Left lung (tissue), 10 donors: ENCODE data around the gene KLK1. TPM values are rescaled to one million over a fixed set of nuclear protein-coding genes. Genes with fewer than 3 reads are reported as not detected.

Experiments
- ATAC-seq: fragments of 200-7000 bp; cut with Tn5 transposase; one replicate; pipeline ENCODE4 v1.9.1; 2020; ENCODE audit warnings: moderate library complexity
- DNase-seq, 4 donors: peaks; one replicate each; pipeline ENCODE4 v3.0.0-alpha.2; 2013 to 2020
- H3K27ac ChIP-seq, 2 donors: fragments of 200-600 bp; sonication (generic) in 1 of 2; one replicate each; pipeline versions ENCODE4 v1.5.0 to v1.8.0; 2020 to 2021
- H3K27me3 ChIP-seq, 2 donors: fragments of 200-600 bp; sonication (generic) in 1 of 2; one replicate each; pipeline versions ENCODE4 v1.5.0 to v1.8.0; 2020 to 2021
- H3K36me3 ChIP-seq, 2 donors: fragments of 200-600 bp; sonication (generic) in 1 of 2; one replicate each; pipeline versions ENCODE4 v1.5.0 to v1.8.0; 2020 to 2021
- H3K4me1 ChIP-seq, 2 donors: fragments of 200-600 bp; one replicate each; pipeline ENCODE4 v1.8.0; 2021
- H3K4me3 ChIP-seq, 2 donors: fragments of 200-600 bp; sonication (generic) in 1 of 2; one replicate each; pipeline versions ENCODE4 v1.5.0 to v1.8.0; 2020 to 2021; ENCODE audit warnings: mild to moderate bottlenecking in 1 of 2
- H3K9me3 ChIP-seq, 2 donors: fragments of 200-600 bp; sonication (generic) in 1 of 2; one replicate each; pipeline versions ENCODE4 v1.5.0 to v1.8.0; 2020 to 2021
- intact Hi-C, 2 donors: fragments of 100-400 bp; cut with DNase I; formaldehyde crosslinking; loops; one replicate each; pipeline versions ENCODE4 v1.11.2 to v1.14.2; 2022
- polyA plus RNA-seq, 6 donors: library from polyadenylated mRNA; unstranded; fragments of 120-200 nt; gene quantifications; one replicate each; pipeline ENCODE4 v1.2.1, GENCODE V29; 2013; ENCODE audit not compliant: insufficient read length in 6 of 6
- total RNA-seq, 2 donors: library from RNA; stranded (reverse); fragmentation: NEBNext Ultra II Directional; extraction: Animal tissue kit (Norgen Biotek cat#: 25700); gene quantifications; one replicate each; pipeline ENCODE4 v1.2.1, GENCODE V29; 2021
- TF ChIP-seq, protein P1 (sequence below), 2 donors: fragments of 200-600 bp; sonication (generic) in 1 of 2; IDR thresholded peaks; one replicate each; pipeline versions ENCODE4 v1.5.0 to v1.8.0; 2021; ENCODE audit warnings: antibody characterized with exemption in 2 of 2
- donor health status: DM: no; HTN: yes; CAD: no.
- donor health status: DM: no; HTN: no; CAD: no.

Gene KLK1
- total and polyA plus RNA-seq, 8 donors = 0.29 to 0.76 (median 0.60) TPM

DNA sequence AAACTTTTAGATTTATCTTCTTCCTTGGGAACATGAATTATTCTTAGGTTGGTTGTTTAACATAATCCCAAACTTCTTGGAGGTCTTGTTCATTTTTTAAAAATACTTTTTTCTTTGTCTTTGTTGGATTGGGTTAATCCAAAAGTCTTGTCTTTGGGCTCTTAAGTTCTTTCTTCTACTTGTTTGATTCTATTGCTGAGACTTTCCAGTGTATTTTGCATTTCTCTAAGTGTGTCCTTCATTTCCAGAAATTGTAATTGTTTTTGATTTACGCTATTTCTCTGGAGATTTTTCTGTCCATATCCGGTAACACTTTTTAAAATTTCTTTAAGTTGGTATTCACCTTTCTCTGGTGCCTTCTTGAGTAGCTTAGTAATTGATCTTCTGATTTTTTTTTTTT, 19.6 kb upstream of the KLK1 start:
- ATAC-seq (no peak), DNase-seq (no peak)
- H3K36me3 ChIP-seq = no peaks in the 10 kb centered on the region
- H3K4me3 ChIP-seq = no peak overlapping the region
- H3K27me3 ChIP-seq = peaks cover 0 to 40% of the 10 kb centered on the region in 2 donors
- TF ChIP-seq, protein P1, sequence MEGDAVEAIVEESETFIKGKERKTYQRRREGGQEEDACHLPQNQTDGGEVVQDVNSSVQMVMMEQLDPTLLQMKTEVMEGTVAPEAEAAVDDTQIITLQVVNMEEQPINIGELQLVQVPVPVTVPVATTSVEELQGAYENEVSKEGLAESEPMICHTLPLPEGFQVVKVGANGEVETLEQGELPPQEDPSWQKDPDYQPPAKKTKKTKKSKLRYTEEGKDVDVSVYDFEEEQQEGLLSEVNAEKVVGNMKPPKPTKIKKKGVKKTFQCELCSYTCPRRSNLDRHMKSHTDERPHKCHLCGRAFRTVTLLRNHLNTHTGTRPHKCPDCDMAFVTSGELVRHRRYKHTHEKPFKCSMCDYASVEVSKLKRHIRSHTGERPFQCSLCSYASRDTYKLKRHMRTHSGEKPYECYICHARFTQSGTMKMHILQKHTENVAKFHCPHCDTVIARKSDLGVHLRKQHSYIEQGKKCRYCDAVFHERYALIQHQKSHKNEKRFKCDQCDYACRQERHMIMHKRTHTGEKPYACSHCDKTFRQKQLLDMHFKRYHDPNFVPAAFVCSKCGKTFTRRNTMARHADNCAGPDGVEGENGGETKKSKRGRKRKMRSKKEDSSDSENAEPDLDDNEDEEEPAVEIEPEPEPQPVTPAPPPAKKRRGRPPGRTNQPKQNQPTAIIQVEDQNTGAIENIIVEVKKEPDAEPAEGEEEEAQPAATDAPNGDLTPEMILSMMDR (IDR thresholded peaks at IDR 0.05) = no peak
- no peak overlapping the region for H3K27ac ChIP-seq
- no peaks in the 10 kb centered on the region for H3K4me1 ChIP-seq
- intact Hi-C loops = no loop called here
- H3K9me3 ChIP-seq = peaks cover 0 to 3% of the 10 kb centered on the region in 2 donors

DNA sequence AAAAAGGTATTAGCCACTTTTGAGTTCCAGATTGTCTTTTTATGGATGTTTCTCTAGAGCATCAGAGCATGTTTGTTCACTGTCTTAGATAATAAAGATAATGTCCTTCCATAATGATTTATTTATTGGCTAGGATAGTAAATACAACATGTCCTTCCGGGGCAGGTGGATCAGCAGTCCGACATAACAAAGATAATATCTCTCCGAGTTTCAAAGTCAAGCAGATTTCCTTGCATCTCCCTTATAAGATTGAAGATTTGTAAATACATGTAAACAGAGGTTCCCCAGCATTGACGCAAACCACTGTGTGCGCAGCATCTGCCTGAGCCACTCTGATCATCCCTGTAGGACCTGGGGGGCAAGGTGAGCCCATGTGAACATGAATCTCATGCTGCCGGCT, 18.5 kb upstream of the KLK1 start:
- peaks cover 0 to 3% of the 10 kb centered on the region in 2 donors for H3K9me3 ChIP-seq
- H3K4me3 ChIP-seq = no peak overlapping the region
- no peak overlapping the region for H3K27ac ChIP-seq
- H3K36me3 ChIP-seq = no peaks in the 10 kb centered on the region
- H3K27me3 ChIP-seq = peaks cover 0 to 44% of the 10 kb centered on the region in 2 donors
- intact Hi-C loops = no loop called here
- no peak for ATAC-seq
- DNase-seq = no peak
- H3K4me1 ChIP-seq = no peaks in the 10 kb centered on the region
- TF ChIP-seq, protein P1 (IDR thresholded peaks at IDR 0.05) = no peak

DNA sequence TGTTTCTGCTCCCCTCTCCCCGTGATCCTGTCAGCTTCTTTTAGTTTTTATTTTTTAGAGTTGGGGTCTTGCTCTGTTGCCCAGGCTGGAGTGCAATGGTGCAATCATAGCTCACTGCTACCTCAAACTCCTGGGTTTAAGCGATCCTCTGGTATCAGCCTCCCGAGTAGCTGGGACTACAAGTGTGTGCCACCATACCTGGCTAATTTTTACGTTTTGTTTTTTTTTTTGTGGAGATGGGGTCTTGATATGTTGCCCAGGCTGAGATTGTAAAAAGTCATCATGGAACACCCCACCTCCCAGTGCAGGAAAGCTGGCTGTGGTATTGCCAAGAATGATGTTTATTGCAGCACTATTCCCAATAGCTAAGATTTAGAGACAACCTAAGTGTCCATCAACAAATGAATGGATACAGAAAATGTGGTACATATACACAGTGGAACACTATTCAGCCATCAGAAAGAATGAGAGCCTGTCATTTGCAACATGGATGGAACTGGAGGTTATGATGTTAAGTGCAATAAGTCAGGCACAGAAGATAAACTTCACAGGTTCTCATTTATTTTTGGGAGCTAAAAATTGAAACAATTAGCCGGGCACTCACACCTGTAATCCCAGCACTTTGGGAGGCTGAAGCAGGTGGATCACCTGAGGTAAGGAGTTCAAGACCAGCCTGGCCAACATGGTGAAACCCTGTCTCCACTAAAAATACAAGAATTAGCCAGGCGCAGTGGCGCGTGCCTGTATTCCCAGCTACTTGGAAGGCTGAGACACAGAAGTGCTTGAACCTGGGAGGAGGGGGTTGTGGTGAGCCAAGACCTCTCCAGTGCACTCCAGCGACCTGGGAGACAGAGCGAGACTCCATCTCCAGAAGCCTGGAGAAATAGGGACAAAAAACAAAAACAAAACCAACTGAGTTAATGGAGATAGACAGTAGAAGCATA, 16.4 kb upstream of the KLK1 start:
- DNase-seq (no peak), ATAC-seq (no peak)
- H3K4me3 ChIP-seq = no peak overlapping the region
- no peaks in the 10 kb centered on the region for H3K36me3 ChIP-seq
- H3K9me3 ChIP-seq = peaks cover 0 to 3% of the 10 kb centered on the region in 2 donors
- peaks cover 0 to 57% of the 10 kb centered on the region in 2 donors for H3K27me3 ChIP-seq
- no peak overlapping the region for H3K27ac ChIP-seq
- H3K4me1 ChIP-seq = peaks cover 0 to 11% of the 10 kb centered on the region in 2 donors
- TF ChIP-seq, protein P1 (IDR thresholded peaks at IDR 0.05) = no peak
- intact Hi-C loops = no loop called here

DNA sequence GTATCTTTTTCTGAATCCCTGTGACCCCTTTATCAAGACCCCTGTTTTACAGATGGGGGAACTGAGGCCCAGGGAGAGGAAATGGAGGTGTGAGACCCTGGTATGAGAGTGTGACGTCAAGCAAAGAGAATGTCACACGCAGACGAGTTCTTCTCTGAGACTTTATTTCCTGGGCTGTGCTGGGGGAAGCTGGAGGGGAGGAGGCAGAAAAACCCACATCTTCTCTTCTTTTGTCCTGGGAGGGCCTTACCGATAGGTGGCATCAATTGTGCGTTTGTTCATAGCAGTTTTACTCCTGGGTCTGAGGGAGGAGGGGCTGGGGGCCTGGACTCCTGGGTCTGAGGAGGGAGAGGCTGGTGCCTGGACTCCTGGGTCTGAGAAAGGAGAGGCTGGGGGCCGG, 14.7 kb upstream of the KLK1 start:
- DNase-seq (no peak), ATAC-seq (no peak)
- intact Hi-C loops = no loop called here
- Histone ChIP-seq H3K9me3 (peaks cover 0 to 3% of the 10 kb centered on the region in 2 donors), H3K27ac (no peak overlapping the region), H3K4me1 (peaks cover 0 to 11% of the 10 kb centered on the region in 2 donors), H3K4me3 (no peak overlapping the region), H3K27me3 (peaks cover 0 to 61% of the 10 kb centered on the region in 2 donors), H3K36me3 (no peaks in the 10 kb centered on the region)
- TF ChIP-seq, protein P1 (IDR thresholded peaks at IDR 0.05) = no peak

DNA sequence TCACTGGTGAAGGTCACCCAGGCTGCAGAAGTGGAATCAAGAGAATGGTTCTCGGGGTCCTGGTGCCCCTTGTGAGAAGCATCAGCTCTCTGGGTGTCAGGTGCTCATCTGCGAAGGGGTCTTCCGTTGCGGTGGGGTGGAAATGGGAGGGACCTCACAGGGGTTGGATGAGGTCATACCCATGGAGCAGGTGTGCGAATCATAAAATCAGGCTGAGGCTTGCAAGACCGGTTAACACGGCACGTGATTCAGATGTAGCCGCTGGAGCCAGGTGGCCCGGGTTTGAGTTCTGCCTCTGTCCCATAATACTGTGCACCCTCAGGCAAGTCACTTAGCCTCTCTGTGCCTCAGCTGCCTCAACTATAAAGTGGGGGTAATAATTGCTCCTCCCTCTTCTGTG, 13.7 kb upstream of the KLK1 start:
- no peaks in the 10 kb centered on the region for H3K36me3 ChIP-seq
- no peak overlapping the region for H3K27ac ChIP-seq
- intact Hi-C loops = no loop called here
- peaks cover 0 to 70% of the 10 kb centered on the region in 2 donors for H3K27me3 ChIP-seq
- TF ChIP-seq, protein P1 (IDR thresholded peaks at IDR 0.05) = no peak
- H3K4me3 ChIP-seq = no peak overlapping the region
- no peak for ATAC-seq
- no peaks in the 10 kb centered on the region for H3K9me3 ChIP-seq
- DNase-seq = no peak
- H3K4me1 ChIP-seq = peaks cover 0 to 11% of the 10 kb centered on the region in 2 donors
